ENCODE measurements around the gene ADGRB3.
"Not testable (repeated sequence)": the region's sequence is repeated elsewhere in the genome, so short reads cannot be mapped to it uniquely, and the experiment has no call there.

Gene ADGRB3

GRCh38 chr6:69416776-69417175, 781.7 kb downstream of the ADGRB3 start:
- Histone ChIP-seq H3K4me1 (ENCODE audit: control insufficient read depth, insufficient read depth, low read length) (no peaks in the 10 kb centered on the region), H3K4me3 (ENCODE audit: low read length) (no peak overlapping the region), H3K27me3 (ENCODE audit: control insufficient read depth, insufficient read depth, low read length) (no peaks in the 10 kb centered on the region)

GRCh38 chr6:69421269-69421668, 786.2 kb downstream of the ADGRB3 start:
- Histone ChIP-seq H3K9me3 (ENCODE audit: control insufficient read depth, low read length) (no peaks in the 10 kb centered on the region), H3K9ac (ENCODE audit: low read length) (no peak overlapping the region), H3K4me1 (ENCODE audit: control insufficient read depth, insufficient read depth, low read length) (no peaks in the 10 kb centered on the region), H3K27me3 (ENCODE audit: control insufficient read depth, insufficient read depth, low read length) (no peaks in the 10 kb centered on the region), H3K4me3 (ENCODE audit: low read length) (no peak overlapping the region), H3K36me3 (ENCODE audit: control insufficient read depth, insufficient read depth, low read length) (no peaks in the 10 kb centered on the region)

More at GRCh38 chr6:69416776-69417175, 781.7 kb downstream of the ADGRB3 start:
- no peaks in the 10 kb centered on the region for H3K36me3 ChIP-seq (ENCODE audit: control insufficient read depth, insufficient read depth, low read length)
- no peak overlapping the region for H3K9ac ChIP-seq (ENCODE audit: low read length)
- no peaks in the 10 kb centered on the region for H3K9me3 ChIP-seq (ENCODE audit: control insufficient read depth, low read length)

- H3K27me3 ChIP-seq (ENCODE audit: control insufficient read depth, insufficient read depth, low read length), result no peaks in the 10 kb centered on the region
- H3K4me1 ChIP-seq (ENCODE audit: control insufficient read depth, insufficient read depth, low read length), result no peaks in the 10 kb centered on the region
- no peaks in the 10 kb centered on the region for H3K9me3 ChIP-seq (ENCODE audit: control insufficient read depth, low read length)
- H3K9ac ChIP-seq (ENCODE audit: low read length), result no peak overlapping the region
- H3K4me3 ChIP-seq (ENCODE audit: low read length), result no peak overlapping the region
- H3K36me3 ChIP-seq (ENCODE audit: control insufficient read depth, insufficient read depth, low read length), result no peaks in the 10 kb centered on the region
These were observed 786.9 kb downstream of the ADGRB3 start for GRCh38 chr6:69422020-69422419.

DNA sequence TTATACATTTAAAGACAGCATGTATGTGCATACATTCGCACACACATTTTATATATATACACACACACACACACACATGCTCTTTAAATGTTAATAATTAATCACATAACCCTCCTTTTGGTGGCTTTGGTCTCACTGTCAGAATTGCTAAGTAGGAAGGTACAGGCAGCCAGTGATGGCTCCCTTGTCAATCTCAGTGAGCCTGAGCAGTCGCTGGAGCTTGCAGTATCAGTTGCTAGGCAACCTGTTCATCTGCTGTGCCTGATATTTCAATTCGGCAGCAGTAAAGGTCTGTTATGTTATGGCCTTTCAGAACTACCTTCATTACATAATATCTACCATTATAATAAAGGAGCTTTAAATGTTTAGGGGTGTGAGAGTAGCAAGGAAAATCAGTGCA, 787.4 kb downstream of the ADGRB3 start:
- Histone ChIP-seq H3K4me1 (ENCODE audit: control insufficient read depth, insufficient read depth, low read length) (no peaks in the 10 kb centered on the region), H3K9me3 (ENCODE audit: control insufficient read depth, low read length) (no peaks in the 10 kb centered on the region), H3K36me3 (ENCODE audit: control insufficient read depth, insufficient read depth, low read length) (no peaks in the 10 kb centered on the region), H3K27me3 (ENCODE audit: control insufficient read depth, insufficient read depth, low read length) (no peaks in the 10 kb centered on the region), H3K9ac (ENCODE audit: low read length) (no peak overlapping the region), H3K4me3 (ENCODE audit: low read length) (no peak overlapping the region)

GRCh38 chr6:69423785-69424184, 788.7 kb downstream of the ADGRB3 start:
- no peaks in the 10 kb centered on the region for H3K9me3 ChIP-seq (ENCODE audit: control insufficient read depth, low read length)
- no peak overlapping the region for H3K4me3 ChIP-seq (ENCODE audit: low read length)
- no peaks in the 10 kb centered on the region for H3K27me3 ChIP-seq (ENCODE audit: control insufficient read depth, insufficient read depth, low read length)
- no peak overlapping the region for H3K9ac ChIP-seq (ENCODE audit: low read length)
- no peaks in the 10 kb centered on the region for H3K4me1 ChIP-seq (ENCODE audit: control insufficient read depth, insufficient read depth, low read length)
- no peaks in the 10 kb centered on the region for H3K36me3 ChIP-seq (ENCODE audit: control insufficient read depth, insufficient read depth, low read length)

DNA sequence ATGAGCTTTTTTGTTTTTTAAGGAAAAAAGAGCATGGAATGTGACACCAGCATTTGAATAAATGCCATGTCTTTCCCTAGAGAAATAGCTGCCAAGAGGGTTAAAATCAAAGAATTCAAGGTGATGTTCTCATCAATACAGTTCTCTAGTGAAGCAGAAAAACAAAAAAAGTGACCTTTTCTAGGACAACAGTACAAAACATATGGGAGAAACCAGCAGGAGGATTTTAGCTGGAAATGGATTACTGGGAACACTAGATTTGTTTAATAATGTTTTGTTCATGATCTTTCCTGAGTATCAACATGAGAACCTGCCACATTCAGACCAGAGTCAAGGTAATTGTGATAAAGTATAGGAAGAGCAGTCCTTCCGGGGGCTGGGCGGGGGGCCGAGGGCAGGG, 789.5 kb downstream of the ADGRB3 start:
- no peak overlapping the region for H3K9ac ChIP-seq (ENCODE audit: low read length)
- H3K27me3 ChIP-seq (ENCODE audit: control insufficient read depth, insufficient read depth, low read length), result no peaks in the 10 kb centered on the region
- no peaks in the 10 kb centered on the region for H3K9me3 ChIP-seq (ENCODE audit: control insufficient read depth, low read length)
- H3K4me1 ChIP-seq (ENCODE audit: control insufficient read depth, insufficient read depth, low read length), result no peaks in the 10 kb centered on the region
- no peak overlapping the region for H3K4me3 ChIP-seq (ENCODE audit: low read length)
- no peaks in the 10 kb centered on the region for H3K36me3 ChIP-seq (ENCODE audit: control insufficient read depth, insufficient read depth, low read length)

GRCh38 chr6:69427882-69428281, 792.8 kb downstream of the ADGRB3 start:
- H3K4me1 ChIP-seq (ENCODE audit: control insufficient read depth, insufficient read depth, low read length), result no peaks in the 10 kb centered on the region
- H3K36me3 ChIP-seq (ENCODE audit: control insufficient read depth, insufficient read depth, low read length), result no peaks in the 10 kb centered on the region
- H3K4me3 ChIP-seq (ENCODE audit: low read length), result no peak overlapping the region
- H3K9me3 ChIP-seq (ENCODE audit: control insufficient read depth, low read length), result no peaks in the 10 kb centered on the region
- no peaks in the 10 kb centered on the region for H3K27me3 ChIP-seq (ENCODE audit: control insufficient read depth, insufficient read depth, low read length)
- H3K9ac ChIP-seq (ENCODE audit: low read length), result no peak overlapping the region

GRCh38 chr6:69432168-69432567, 797.1 kb downstream of the ADGRB3 start:
- not testable (repeated sequence) for H3K4me1 ChIP-seq (ENCODE audit: control insufficient read depth, insufficient read depth, low read length); H3K36me3 ChIP-seq (ENCODE audit: control insufficient read depth, insufficient read depth, low read length); H3K4me3 ChIP-seq (ENCODE audit: low read length); H3K9me3 ChIP-seq (ENCODE audit: control insufficient read depth, low read length); H3K9ac ChIP-seq (ENCODE audit: low read length); H3K27me3 ChIP-seq (ENCODE audit: control insufficient read depth, insufficient read depth, low read length)

- not testable (repeated sequence) for H3K4me3 ChIP-seq (ENCODE audit: low read length); H3K9me3 ChIP-seq (ENCODE audit: control insufficient read depth, low read length); H3K36me3 ChIP-seq (ENCODE audit: control insufficient read depth, insufficient read depth, low read length); H3K27me3 ChIP-seq (ENCODE audit: control insufficient read depth, insufficient read depth, low read length); H3K4me1 ChIP-seq (ENCODE audit: control insufficient read depth, insufficient read depth, low read length); H3K9ac ChIP-seq (ENCODE audit: low read length)
These were observed 798.0 kb downstream of the ADGRB3 start for GRCh38 chr6:69433116-69433515.

DNA sequence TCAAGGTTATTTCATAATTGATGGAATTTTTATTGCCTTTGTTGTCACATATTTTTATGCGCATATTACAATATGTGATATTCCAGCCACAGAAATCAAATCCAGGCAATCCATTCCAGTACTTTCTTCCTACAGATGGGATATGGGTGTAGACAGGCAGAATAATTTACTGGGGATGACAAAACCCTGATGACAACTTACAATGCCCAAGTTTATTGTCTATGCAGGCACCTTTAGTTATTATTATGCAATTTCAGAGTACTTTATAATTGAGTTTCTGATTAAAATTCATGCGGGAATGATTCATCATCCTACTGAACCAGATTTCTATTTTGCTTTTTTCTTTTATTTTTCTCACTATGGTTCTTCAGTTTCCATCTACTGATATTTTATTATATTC, 803.0 kb downstream of the ADGRB3 start:
- Histone ChIP-seq H3K9me3 (ENCODE audit: control insufficient read depth, low read length) (no peaks in the 10 kb centered on the region), H3K9ac (ENCODE audit: low read length) (no peak overlapping the region), H3K27me3 (ENCODE audit: control insufficient read depth, insufficient read depth, low read length) (no peaks in the 10 kb centered on the region), H3K4me1 (ENCODE audit: control insufficient read depth, insufficient read depth, low read length) (no peaks in the 10 kb centered on the region), H3K4me3 (ENCODE audit: low read length) (no peak overlapping the region), H3K36me3 (ENCODE audit: control insufficient read depth, insufficient read depth, low read length) (no peaks in the 10 kb centered on the region)
